Hepatocyte (in vitro differentiated cells): ENCODE measurements around the gene MAST4. TPM values are rescaled to one million over a fixed set of nuclear protein-coding genes. Genes with fewer than 3 reads are reported as not detected.

ENCODE experiments used
- DNase-seq: peaks from one replicate; pipeline ENCODE4 v3.0.0-alpha.2; 2016; ENCODE audit warnings: low spot score
- H2AFZ ChIP-seq: fragments of 200-600 bp; sonication (generic); 2 replicates; pipeline ENCODE4 v1.6.0; 2016; ENCODE audit warnings: antibody characterized with exemption, mild to moderate bottlenecking
- H3K27ac ChIP-seq: fragments of 200-600 bp; sonication (generic); 2 replicates; pipeline ENCODE4 v1.5.1; 2016; ENCODE audit warnings: mild to moderate bottlenecking
- H3K27me3 ChIP-seq: fragments of 200-600 bp; sonication (generic); 2 replicates; pipeline ENCODE4 v1.6.1; 2016
- H3K36me3 ChIP-seq: fragments of 200-600 bp; sonication (generic); replicated peaks from 2 replicates; pipeline ENCODE4 v1.5.1; 2016; ENCODE audit warnings: low read depth; ENCODE audit not compliant: insufficient read depth
- H3K4me1 ChIP-seq: fragments of 200-600 bp; sonication (generic); 2 replicates; pipeline ENCODE4 v1.5.1; 2016; ENCODE audit warnings: mild to moderate bottlenecking, moderate library complexity; ENCODE audit not compliant: insufficient read depth
- H3K4me2 ChIP-seq: fragments of 200-600 bp; sonication (generic); 2 replicates; pipeline ENCODE4 v1.6.0; 2016
- H3K4me3 ChIP-seq: fragments of 200-600 bp; sonication (generic); 2 replicates; pipeline ENCODE4 v1.5.1; 2016; ENCODE audit warnings: mild to moderate bottlenecking
- H3K79me2 ChIP-seq: fragments of 200-600 bp; sonication (generic); 2 replicates; pipeline ENCODE4 v1.6.0; 2017; ENCODE audit warnings: mild to moderate bottlenecking
- H3K9me2 ChIP-seq: fragments of 200-600 bp; sonication (generic); replicated peaks from 2 replicates; pipeline ENCODE4 v1.6.0; 2017; ENCODE audit warnings: mild to moderate bottlenecking; ENCODE audit not compliant: insufficient read depth
- H3K9me3 ChIP-seq: fragments of 200-600 bp; sonication (generic); 2 replicates; pipeline ENCODE4 v1.5.1; 2016; ENCODE audit warnings: low read depth, mild to moderate bottlenecking
- H4K20me1 ChIP-seq: fragments of 200-600 bp; sonication (generic); 2 replicates; pipeline ENCODE4 v1.6.0; 2016; ENCODE audit warnings: mild to moderate bottlenecking; ENCODE audit not compliant: insufficient read depth, poor library complexity, severe bottlenecking
- CTCF ChIP-seq: fragments of 200-600 bp; sonication (generic); IDR thresholded peaks from 2 replicates; pipeline ENCODE4 v1.5.1; 2016; ENCODE audit warnings: antibody characterized with exemption, mild to moderate bottlenecking; ENCODE audit not compliant: poor library complexity
- EZH2 ChIP-seq: fragments of 200-600 bp; sonication (generic); IDR thresholded peaks from 2 replicates; pipeline ENCODE4 v1.6.1; 2016; ENCODE audit warnings: antibody characterized with exemption, mild to moderate bottlenecking, borderline replicate concordance
- EZH2phosphoT487 ChIP-seq: fragments of 200-600 bp; sonication (generic); IDR thresholded peaks from one replicate; pipeline ENCODE4 v1.6.1; 2018; ENCODE audit warnings: antibody characterized with exemption, mild to moderate bottlenecking, low read depth, moderate library complexity; ENCODE audit not compliant: unreplicated experiment, severe bottlenecking
- WGBS: methylation state at CpG from one replicate; pipeline ENCODE4 v1.1.6; 2016; ENCODE audit warnings: low lambda C conversion rate; ENCODE audit errors: missing lambda C conversion rate; 5-methylcytosine and 5-hydroxymethylcytosine counted together
- polyA plus RNA-seq: library from polyadenylated mRNA; unstranded; fragments of >200 nt; fragmentation: Nextera tagmentation; extraction: Ambion mirVana; gene quantifications from 2 replicates; pipeline ENCODE4 v1.2.1, GENCODE V29; 2016
- total RNA-seq: library from RNA; depleted of rRNA; stranded (reverse); fragments of >200 nt; gene quantifications from 2 replicates; pipeline ENCODE4 v1.2.3, GENCODE V29; 2014

MAST4 gene
- total and polyA plus RNA-seq, 2 experiments from 2014 or later: 11.7 to 13.2 TPM

GRCh38 chr5:66561256-66561990 is 34.8 kb upstream of the MAST4 start:
- no peaks in the 10 kb centered on the region for H3K79me2 ChIP-seq
- no peaks in the 10 kb centered on the region for H3K27me3 ChIP-seq
- no peaks in the 10 kb centered on the region for H3K9me2 ChIP-seq
- H3K27ac ChIP-seq: no peak overlapping the region
- H2AFZ ChIP-seq: no peak overlapping the region
- WGBS: 69% methylated on average over 6 of the region's 6 CpGs
- no peaks in the 10 kb centered on the region for H3K9me3 ChIP-seq
- H3K4me1 ChIP-seq: no peaks in the 10 kb centered on the region
- DNase-seq: no peak
- TF ChIP-seq EZH2 (no peak), CTCF (no peak), EZH2phosphoT487 (no peak)
- H4K20me1 ChIP-seq: no peaks in the 10 kb centered on the region
- no peaks in the 10 kb centered on the region for H3K36me3 ChIP-seq
- no peak overlapping the region for H3K4me2 ChIP-seq
- no peak overlapping the region for H3K4me3 ChIP-seq

DNA sequence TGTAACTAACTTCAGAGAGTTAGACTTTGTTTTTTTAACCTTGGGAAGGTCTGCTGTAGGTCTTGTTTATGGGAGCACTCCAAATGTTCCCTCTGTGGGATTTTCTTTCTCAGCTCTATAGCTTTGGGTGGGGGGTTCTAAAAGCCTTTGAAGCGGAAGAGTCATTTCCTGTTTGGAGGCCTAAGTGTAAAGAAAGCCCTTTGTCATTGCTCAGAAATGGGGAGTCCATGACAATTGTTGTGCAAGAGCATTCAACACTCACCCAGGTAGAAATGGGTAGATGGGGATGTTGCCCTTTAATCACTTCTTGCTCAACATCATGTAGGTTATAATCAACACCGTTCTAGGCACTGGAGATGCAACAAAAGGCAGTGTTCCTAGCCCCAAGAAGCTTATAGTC is 30.3 kb upstream of the MAST4 start:
- WGBS: 88% methylated on average over 2 of the region's 2 CpGs
- H3K79me2 ChIP-seq: no peaks in the 10 kb centered on the region
- H4K20me1 ChIP-seq: no peaks in the 10 kb centered on the region
- H3K4me3 ChIP-seq: no peak overlapping the region
- H3K27ac ChIP-seq: no peak overlapping the region
- TF ChIP-seq EZH2phosphoT487 (no peak), EZH2 (no peak), CTCF (no peak)
- H2AFZ ChIP-seq: no peak overlapping the region
- DNase-seq: no peak
- H3K9me3 ChIP-seq: no peaks in the 10 kb centered on the region
- H3K4me1 ChIP-seq: no peaks in the 10 kb centered on the region
- H3K4me2 ChIP-seq: no peak overlapping the region
- peaks cover under 1% of the 10 kb centered on the region for H3K27me3 ChIP-seq
- no peaks in the 10 kb centered on the region for H3K9me2 ChIP-seq
- H3K36me3 ChIP-seq: no peaks in the 10 kb centered on the region

GRCh38 chr5:66567474-66567873 is 28.7 kb upstream of the MAST4 start:
- TF ChIP-seq EZH2phosphoT487 (no peak), EZH2 (no peak), CTCF (no peak)
- no peaks in the 10 kb centered on the region for H3K9me3 ChIP-seq
- H3K27me3 ChIP-seq: peaks cover 10% of the 10 kb centered on the region
- H3K9me2 ChIP-seq: no peaks in the 10 kb centered on the region
- DNase-seq: no peak
- H3K36me3 ChIP-seq: no peaks in the 10 kb centered on the region
- H3K4me1 ChIP-seq: no peaks in the 10 kb centered on the region
- no peaks in the 10 kb centered on the region for H4K20me1 ChIP-seq
- H2AFZ ChIP-seq: no peak overlapping the region
- no peak overlapping the region for H3K27ac ChIP-seq
- H3K79me2 ChIP-seq: no peaks in the 10 kb centered on the region
- 86% methylated on average over 3 of the region's 3 CpGs for WGBS
- no peak overlapping the region for H3K4me3 ChIP-seq
- no peak overlapping the region for H3K4me2 ChIP-seq
